RWPE2 (cell line): Measurements from ENCODE around the gene RRAGD.
"Not testable (repeated sequence)": the region's sequence is repeated elsewhere in the genome, so short reads cannot be mapped to it uniquely, and the experiment has no call there.

Source experiments
- ATAC-seq: fragments of 200-7000 bp; cut with Tn5 transposase; 3 replicates; pipeline ENCODE4 v1.9.1; 2021; ENCODE audit warnings: low read depth
- DNase-seq: peaks from one replicate; pipeline ENCODE4 v3.0.0-alpha.2; 2020; ENCODE audit warnings: low spot score
- H3K27ac ChIP-seq: fragments of 450-650 bp; 2 replicates; pipeline ENCODE4 v1.5.1; 2017; ENCODE audit warnings: mild to moderate bottlenecking; ENCODE audit not compliant: poor library complexity, severe bottlenecking
- H3K27me3 ChIP-seq: fragments of 250-450 bp; sonication (Bioruptor Pico); 2 replicates; pipeline ENCODE4 v1.5.1; 2021; ENCODE audit warnings: mild to moderate bottlenecking, moderate library complexity; ENCODE audit not compliant: insufficient read depth, poor library complexity, severe bottlenecking
- H3K36me3 ChIP-seq: fragments of 250-450 bp; sonication (Bioruptor Pico); 2 replicates; pipeline ENCODE4 v1.5.1; 2020; ENCODE audit warnings: low read depth, mild to moderate bottlenecking, moderate library complexity
- H3K4me1 ChIP-seq: fragments of 250-450 bp; sonication (Bioruptor Pico); 2 replicates; pipeline ENCODE4 v1.5.1; 2021; ENCODE audit warnings: mild to moderate bottlenecking, moderate library complexity; ENCODE audit not compliant: insufficient read depth, poor library complexity, severe bottlenecking
- H3K4me3 ChIP-seq: fragments of 250-450 bp; sonication (Bioruptor Pico); 2 replicates; pipeline ENCODE4 v1.5.1; 2021; ENCODE audit warnings: mild to moderate bottlenecking, moderate library complexity; ENCODE audit not compliant: severe bottlenecking
- H3K9me3 ChIP-seq: fragments of 250-450 bp; sonication (Bioruptor Pico); 2 replicates; pipeline ENCODE4 v1.5.1; 2021; ENCODE audit warnings: mild to moderate bottlenecking, moderate library complexity; ENCODE audit not compliant: severe bottlenecking
- TF ChIP-seq, protein P1 (sequence below): fragments of 450-650 bp; IDR thresholded peaks from one replicate; pipeline ENCODE4 v1.5.1; 2017; ENCODE audit warnings: mild to moderate bottlenecking, moderate library complexity; ENCODE audit not compliant: poor library complexity, severe bottlenecking

Gene RRAGD

GRCh38 chr6:89400050-89400449 lies 12.0 kb downstream of the RRAGD start:
- no peaks in the 10 kb centered on the region for H3K27me3 ChIP-seq
- TF ChIP-seq, protein P1, sequence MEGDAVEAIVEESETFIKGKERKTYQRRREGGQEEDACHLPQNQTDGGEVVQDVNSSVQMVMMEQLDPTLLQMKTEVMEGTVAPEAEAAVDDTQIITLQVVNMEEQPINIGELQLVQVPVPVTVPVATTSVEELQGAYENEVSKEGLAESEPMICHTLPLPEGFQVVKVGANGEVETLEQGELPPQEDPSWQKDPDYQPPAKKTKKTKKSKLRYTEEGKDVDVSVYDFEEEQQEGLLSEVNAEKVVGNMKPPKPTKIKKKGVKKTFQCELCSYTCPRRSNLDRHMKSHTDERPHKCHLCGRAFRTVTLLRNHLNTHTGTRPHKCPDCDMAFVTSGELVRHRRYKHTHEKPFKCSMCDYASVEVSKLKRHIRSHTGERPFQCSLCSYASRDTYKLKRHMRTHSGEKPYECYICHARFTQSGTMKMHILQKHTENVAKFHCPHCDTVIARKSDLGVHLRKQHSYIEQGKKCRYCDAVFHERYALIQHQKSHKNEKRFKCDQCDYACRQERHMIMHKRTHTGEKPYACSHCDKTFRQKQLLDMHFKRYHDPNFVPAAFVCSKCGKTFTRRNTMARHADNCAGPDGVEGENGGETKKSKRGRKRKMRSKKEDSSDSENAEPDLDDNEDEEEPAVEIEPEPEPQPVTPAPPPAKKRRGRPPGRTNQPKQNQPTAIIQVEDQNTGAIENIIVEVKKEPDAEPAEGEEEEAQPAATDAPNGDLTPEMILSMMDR, result no peak
- DNase-seq (no peak), ATAC-seq (no peak)
- no peaks in the 10 kb centered on the region for H3K4me1 ChIP-seq
- no peak overlapping the region for H3K4me3 ChIP-seq
- no peaks in the 10 kb centered on the region for H3K9me3 ChIP-seq
- H3K36me3 ChIP-seq, result no peaks in the 10 kb centered on the region
- H3K27ac ChIP-seq, result no peak overlapping the region

GRCh38 chr6:89398762-89399525 lies 13.1 kb downstream of the RRAGD start:
- DNase-seq, result no peak
- no peaks in the 10 kb centered on the region for H3K27me3 ChIP-seq

DNA sequence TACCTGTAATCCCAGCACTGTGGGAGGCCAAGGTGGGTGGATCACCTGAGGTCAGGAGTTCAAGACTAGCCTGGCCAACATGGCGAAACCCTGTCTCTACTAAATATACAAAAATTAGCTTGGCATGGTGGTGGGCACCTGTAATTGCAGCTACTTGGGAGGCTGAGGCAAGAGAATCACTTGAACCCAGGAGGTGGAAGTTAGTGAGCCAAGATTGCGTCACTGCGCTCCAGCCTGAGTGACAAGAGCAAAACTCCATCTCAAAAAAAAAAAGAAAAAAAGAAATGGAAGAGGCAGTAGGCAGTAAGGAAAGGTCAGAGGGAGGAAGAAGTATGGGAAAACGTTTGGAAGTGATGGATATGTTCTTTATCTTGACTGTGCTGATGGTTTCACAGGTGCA lies 14.2 kb downstream of the RRAGD start:
- DNase-seq, H3K36me3 ChIP-seq: not testable (repeated sequence)

More at GRCh38 chr6:89398762-89399525, 13.1 kb downstream of the RRAGD start:
- no peak overlapping the region for H3K4me3 ChIP-seq
- TF ChIP-seq, protein P1, result no peak
- no peak for ATAC-seq
- no peaks in the 10 kb centered on the region for H3K9me3 ChIP-seq
- no peaks in the 10 kb centered on the region for H3K4me1 ChIP-seq
- H3K36me3 ChIP-seq, result no peaks in the 10 kb centered on the region
- H3K27ac ChIP-seq, result no peak overlapping the region

DNA sequence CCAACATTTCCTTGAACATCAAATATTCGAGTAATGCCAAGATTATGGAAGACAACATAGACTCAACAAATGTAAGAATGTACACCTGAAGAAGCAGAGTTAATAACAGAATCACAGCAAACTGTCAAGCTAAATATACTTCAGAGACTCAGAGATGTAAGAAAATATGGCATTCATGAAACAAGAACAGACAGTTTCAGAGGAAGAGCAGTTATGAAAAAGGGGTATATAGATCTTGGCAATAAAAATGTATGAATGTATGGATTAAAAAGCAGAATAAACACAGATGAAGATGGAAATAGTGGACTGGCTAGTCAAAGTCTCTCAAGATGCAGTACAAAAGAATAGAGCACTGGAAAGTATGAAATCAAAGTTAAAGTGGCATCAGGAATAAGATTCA lies 18.4 kb downstream of the RRAGD start:
- H3K27me3 ChIP-seq, result peaks cover 4% of the 10 kb centered on the region
- H3K9me3 ChIP-seq, result no peaks in the 10 kb centered on the region
- no peak for ATAC-seq
- H3K36me3 ChIP-seq, result no peaks in the 10 kb centered on the region
- H3K4me3 ChIP-seq, result no peak overlapping the region
- H3K4me1 ChIP-seq, result no peaks in the 10 kb centered on the region
- no peak overlapping the region for H3K27ac ChIP-seq
- TF ChIP-seq, protein P1, result no peak
- no peak for DNase-seq

More for the DNA sequence above, 14.2 kb downstream of the RRAGD start:
- not testable (repeated sequence) for H3K27me3 ChIP-seq, H3K9me3 ChIP-seq, ATAC-seq, H3K4me3 ChIP-seq, H3K4me1 ChIP-seq, H3K27ac ChIP-seq

DNA sequence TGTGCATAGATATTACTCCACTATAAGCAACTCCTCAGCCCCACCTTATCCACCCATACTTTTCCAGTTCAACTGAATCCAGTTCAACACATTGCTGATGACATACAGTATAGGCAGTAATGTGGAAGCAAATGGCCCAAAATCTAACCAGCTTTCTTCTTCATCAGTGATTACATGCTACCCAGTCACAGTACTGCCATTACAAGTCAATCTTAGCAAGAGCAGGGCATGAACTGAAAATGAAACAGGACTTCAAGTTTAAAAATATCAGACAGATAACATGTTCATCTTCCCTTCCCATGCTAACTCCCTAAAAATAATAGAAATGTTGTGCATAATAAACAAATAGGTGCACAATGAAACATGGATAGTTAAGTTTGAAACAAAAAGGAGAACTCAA lies 19.2 kb downstream of the RRAGD start:
- DNase-seq (no peak), ATAC-seq (no peak)
- Histone ChIP-seq H3K4me3 (no peak overlapping the region), H3K27me3 (peaks cover 4% of the 10 kb centered on the region), H3K36me3 (no peaks in the 10 kb centered on the region), H3K9me3 (no peaks in the 10 kb centered on the region), H3K27ac (no peak overlapping the region), H3K4me1 (no peaks in the 10 kb centered on the region)
- TF ChIP-seq, protein P1, result no peak
